HEK293 (cell line): ENCODE data around the gene ZSCAN10.
"Not testable (repeated sequence)": the region's sequence is repeated elsewhere in the genome, so short reads cannot be mapped to it uniquely, and the experiment has no call there.

Source experiments
- CTCF ChIA-PET: fragments of 350-600 bp; formaldehyde crosslinking; extraction: SDS; loops from one replicate; lab custom pipeline; 2021; ENCODE audit warnings: antibody characterized with exemption; lab: Yijun Ruan, JAX
- POLR2A ChIA-PET: fragments of 300-600 bp; formaldehyde crosslinking; extraction: SDS; loops from one replicate; lab custom pipeline; 2020; ENCODE audit warnings: antibody characterized with exemption, inconsistent platforms; lab: Yijun Ruan, JAX
- H3K27ac ChIP-seq: fragments of 200-500 bp; sonication (Bioruptor generic); 2 replicates; pipeline ENCODE4 v1.5.1; 2014; ENCODE audit warnings: low read depth, low read length, control low read depth, inconsistent platforms; ENCODE audit errors: extremely low read depth
- H3K36me3 ChIP-seq, 2 experiments: fragments of 200-500 bp in 1 of 2; sonication (Bioruptor generic) in 1 of 2; 1 replicate in 1 of 2; 2 replicates in 1 of 2; pipeline ENCODE4 v1.5.1; 2014 to 2017; ENCODE audit warnings: inconsistent platforms in 2 of 2, low read length in 2 of 2; ENCODE audit not compliant: control insufficient read depth in 2 of 2, insufficient read depth in 1 of 2
- H3K4me1 ChIP-seq: fragments of 200-500 bp; sonication (Bioruptor generic); 2 replicates; pipeline ENCODE4 v1.5.1; 2014; ENCODE audit warnings: mild to moderate bottlenecking, low read length, inconsistent platforms; ENCODE audit not compliant: control insufficient read depth, insufficient read depth
- H3K4me3 ChIP-seq: 2 replicates; pipeline ENCODE4 v1.5.1; 2011; ENCODE audit warnings: low read depth, mild to moderate bottlenecking, control low read depth, low read length, moderate library complexity
- H3K9me3 ChIP-seq: fragments of 200-500 bp; sonication (Bioruptor generic); 2 replicates; pipeline ENCODE4 v1.5.1; 2014; ENCODE audit warnings: low read depth, low read length, inconsistent platforms; ENCODE audit not compliant: control insufficient read depth, insufficient read depth
- EGR2 ChIP-seq: fragments of 450-650 bp; formaldehyde crosslinking; IDR thresholded peaks from 2 replicates; pipeline ENCODE4 v1.5.1; 2016; ENCODE audit warnings: low read depth, missing biosample characterization, missing genetic modification characterization
- MEIS1 ChIP-seq: sonication (generic); formaldehyde crosslinking; IDR thresholded peaks from 2 replicates; pipeline ENCODE4 v1.8.1; 2022; ENCODE audit warnings: missing genetic modification reagents, mild to moderate bottlenecking, borderline replicate concordance
- PRDM1 ChIP-seq: fragments of 450-650 bp; formaldehyde crosslinking; IDR thresholded peaks from 2 replicates; pipeline ENCODE4; 2016; ENCODE audit warnings: missing biosample characterization, missing genetic modification characterization
- SCRT1 ChIP-seq: fragments of 450-650 bp; formaldehyde crosslinking; IDR thresholded peaks from 2 replicates; pipeline ENCODE4 v1.5.1; 2016; ENCODE audit warnings: missing biosample characterization, missing genetic modification characterization, borderline replicate concordance
- ZBTB21 ChIP-seq: fragments of 450-650 bp; formaldehyde crosslinking; IDR thresholded peaks from 2 replicates; pipeline ENCODE4 v1.5.1; 2017; ENCODE audit warnings: missing biosample characterization, missing genetic modification characterization
- ZBTB48 ChIP-seq: fragments of 450-650 bp; formaldehyde crosslinking; IDR thresholded peaks from 2 replicates; pipeline ENCODE4 v1.5.1; 2016; ENCODE audit warnings: missing biosample characterization, missing genetic modification characterization
- ZBTB8A ChIP-seq: fragments of 450-650 bp; formaldehyde crosslinking; IDR thresholded peaks from 2 replicates; pipeline ENCODE4 v1.5.1; 2016; ENCODE audit warnings: missing biosample characterization, missing genetic modification characterization
- ZNF155 ChIP-seq: fragments of 450-650 bp; formaldehyde crosslinking; IDR thresholded peaks from 2 replicates; pipeline ENCODE4 v1.5.1; 2016; ENCODE audit warnings: missing biosample characterization, missing genetic modification characterization
- ZNF202 ChIP-seq: fragments of 450-650 bp; formaldehyde crosslinking; IDR thresholded peaks from 2 replicates; pipeline ENCODE4 v1.5.1; 2016; ENCODE audit warnings: missing biosample characterization, missing genetic modification characterization, borderline replicate concordance
- ZNF211 ChIP-seq: fragments of 450-650 bp; formaldehyde crosslinking; IDR thresholded peaks from 2 replicates; pipeline ENCODE4 v1.5.1; 2016; ENCODE audit warnings: low read depth, missing biosample characterization, missing genetic modification characterization
- ZNF555 ChIP-seq: fragments of 450-650 bp; formaldehyde crosslinking; conservative IDR thresholded peaks from 2 replicates; pipeline ENCODE4 v1.5.1; 2017; ENCODE audit warnings: missing biosample characterization, mild to moderate bottlenecking, missing genetic modification characterization, inconsistent platforms
- ZNF626 ChIP-seq: fragments of 450-650 bp; sonication (Bioruptor Pico); formaldehyde crosslinking; IDR thresholded peaks from 2 replicates; pipeline ENCODE4 v1.5.1; 2018; ENCODE audit warnings: missing biosample characterization, missing genetic modification characterization, inconsistent platforms
- ZNF629 ChIP-seq: fragments of 450-650 bp; formaldehyde crosslinking; IDR thresholded peaks from 2 replicates; pipeline ENCODE4 v1.5.1; 2017; ENCODE audit warnings: missing biosample characterization, missing genetic modification characterization
- ZNF791 ChIP-seq: fragments of 450-650 bp; formaldehyde crosslinking; IDR thresholded peaks from 2 replicates; pipeline ENCODE4 v1.5.1; 2016; ENCODE audit warnings: missing biosample characterization, missing genetic modification characterization
- TF ChIP-seq, protein P1 (sequence below): fragments of 450-650 bp; formaldehyde crosslinking; conservative IDR thresholded peaks from 2 replicates; pipeline ENCODE4 v1.5.1; 2016; ENCODE audit warnings: low read depth, missing biosample characterization, missing genetic modification characterization
- TF ChIP-seq, protein P2 (sequence below): fragments of 450-650 bp; formaldehyde crosslinking; IDR thresholded peaks from 2 replicates; pipeline ENCODE4 v1.5.1; 2016; ENCODE audit warnings: missing biosample characterization, missing genetic modification characterization
- TF ChIP-seq, protein P3 (sequence below): fragments of 450-650 bp; formaldehyde crosslinking; IDR thresholded peaks from 2 replicates; pipeline ENCODE4 v1.5.1; 2017; ENCODE audit warnings: missing biosample characterization, missing genetic modification characterization

The ZSCAN10 gene

DNA sequence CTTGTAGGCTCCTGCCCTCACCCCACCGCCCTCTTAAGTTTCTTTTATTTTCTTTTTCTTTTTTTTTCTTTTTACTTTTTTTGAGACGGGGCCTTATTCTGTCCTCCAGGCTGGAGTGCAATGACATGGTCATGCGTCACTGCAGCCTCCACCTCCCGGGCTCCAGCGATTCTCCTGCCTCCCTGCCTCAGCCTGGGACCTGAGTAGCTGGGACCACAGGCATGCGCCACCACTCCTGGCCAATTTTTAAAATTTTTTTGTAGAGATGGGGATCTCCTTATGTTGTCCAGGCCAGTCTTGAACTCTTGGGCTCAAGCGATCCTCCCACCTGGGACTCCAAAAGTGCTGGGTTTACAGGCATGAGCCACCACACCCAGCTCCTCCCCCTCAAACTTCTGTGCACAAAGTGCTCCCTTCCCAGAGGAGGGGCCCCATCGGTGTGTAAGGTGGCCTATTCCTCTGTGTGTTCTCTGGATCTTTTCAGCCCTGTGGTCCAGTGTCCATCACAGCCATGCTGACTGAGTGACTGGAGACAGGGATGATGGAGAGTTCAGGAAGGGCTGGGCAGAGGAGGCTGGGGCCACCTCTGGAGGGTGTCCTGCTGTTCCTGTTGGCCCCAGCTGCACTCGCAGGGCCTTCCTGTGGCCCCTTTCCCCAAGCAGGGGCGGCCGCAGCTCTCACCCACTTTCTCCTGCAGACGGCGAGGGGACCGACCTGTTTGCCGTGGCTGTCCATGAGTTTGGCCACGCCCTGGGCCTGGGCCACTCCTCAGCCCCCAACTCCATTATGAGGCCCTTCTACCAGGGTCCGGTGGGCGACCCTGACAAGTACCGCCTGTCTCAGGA lies 42.5 kb downstream of the ZSCAN10 start:
- Histone ChIP-seq H3K36me3 (peaks cover 0 to 21% of the 10 kb centered on the region in 2 experiments; a peak in 2 of 3 replicates), H3K9me3 (no peaks in the 10 kb centered on the region), H3K4me3 (no peak overlapping the region), H3K27ac (no peak overlapping the region), H3K4me1 (peaks cover 3% of the 10 kb centered on the region)
- CTCF ChIA-PET, result interaction anchor here (0.8 to 5.3 kb wide), 2 partner anchors 11 to 24 kb away, joined by 3 to 39 read pairs; no protein-coding TSS in a partner anchor
- POLR2A ChIA-PET, result interaction anchor here (0.6 to 1.1 kb wide), 4 partner anchors 9 to 78 kb away, joined by 3 to 9 read pairs (median 3); partner anchors contain the start of genes HCFC1R1, IL32 and ZNF213
- TF ChIP-seq PRDM1 (tag by site-specific recombination) (peak; percentile 27; the same call in 1 of the 2 replicates), EGR2 (tag by site-specific recombination) (peak; percentile 11; the same call in 1 of the 2 replicates), ZNF155 (tag by site-specific recombination) (no peak), ZNF791 (tag by site-specific recombination) (no peak)
- TF ChIP-seq, protein P1, sequence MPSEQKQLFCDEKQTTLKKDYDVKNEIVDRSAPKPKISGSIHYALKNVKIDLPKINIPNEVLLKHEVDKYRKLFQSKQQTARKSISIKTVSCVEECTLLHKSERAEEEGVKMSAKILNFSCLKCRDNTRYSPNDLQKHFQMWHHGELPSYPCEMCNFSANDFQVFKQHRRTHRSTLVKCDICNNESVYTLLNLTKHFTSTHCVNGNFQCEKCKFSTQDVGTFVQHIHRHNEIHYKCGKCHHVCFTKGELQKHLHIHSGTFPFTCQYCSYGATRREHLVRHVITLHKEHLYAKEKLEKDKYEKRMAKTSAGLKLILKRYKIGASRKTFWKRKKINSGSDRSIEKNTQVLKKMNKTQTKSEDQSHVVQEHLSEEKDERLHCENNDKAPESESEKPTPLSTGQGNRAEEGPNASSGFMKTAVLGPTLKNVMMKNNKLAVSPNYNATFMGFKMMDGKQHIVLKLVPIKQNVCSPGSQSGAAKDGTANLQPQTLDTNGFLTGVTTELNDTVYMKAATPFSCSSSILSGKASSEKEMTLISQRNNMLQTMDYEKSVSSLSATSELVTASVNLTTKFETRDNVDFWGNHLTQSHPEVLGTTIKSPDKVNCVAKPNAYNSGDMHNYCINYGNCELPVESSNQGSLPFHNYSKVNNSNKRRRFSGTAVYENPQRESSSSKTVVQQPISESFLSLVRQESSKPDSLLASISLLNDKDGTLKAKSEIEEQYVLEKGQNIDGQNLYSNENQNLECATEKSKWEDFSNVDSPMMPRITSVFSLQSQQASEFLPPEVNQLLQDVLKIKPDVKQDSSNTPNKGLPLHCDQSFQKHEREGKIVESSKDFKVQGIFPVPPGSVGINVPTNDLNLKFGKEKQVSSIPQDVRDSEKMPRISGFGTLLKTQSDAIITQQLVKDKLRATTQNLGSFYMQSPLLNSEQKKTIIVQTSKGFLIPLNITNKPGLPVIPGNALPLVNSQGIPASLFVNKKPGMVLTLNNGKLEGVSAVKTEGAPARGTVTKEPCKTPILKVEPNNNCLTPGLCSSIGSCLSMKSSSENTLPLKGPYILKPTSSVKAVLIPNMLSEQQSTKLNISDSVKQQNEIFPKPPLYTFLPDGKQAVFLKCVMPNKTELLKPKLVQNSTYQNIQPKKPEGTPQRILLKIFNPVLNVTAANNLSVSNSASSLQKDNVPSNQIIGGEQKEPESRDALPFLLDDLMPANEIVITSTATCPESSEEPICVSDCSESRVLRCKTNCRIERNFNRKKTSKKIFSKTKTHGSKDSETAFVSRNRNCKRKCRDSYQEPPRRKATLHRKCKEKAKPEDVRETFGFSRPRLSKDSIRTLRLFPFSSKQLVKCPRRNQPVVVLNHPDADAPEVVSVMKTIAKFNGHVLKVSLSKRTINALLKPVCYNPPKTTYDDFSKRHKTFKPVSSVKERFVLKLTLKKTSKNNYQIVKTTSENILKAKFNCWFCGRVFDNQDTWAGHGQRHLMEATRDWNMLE (tag by site-specific recombination), result no peak
- TF ChIP-seq, protein P2, sequence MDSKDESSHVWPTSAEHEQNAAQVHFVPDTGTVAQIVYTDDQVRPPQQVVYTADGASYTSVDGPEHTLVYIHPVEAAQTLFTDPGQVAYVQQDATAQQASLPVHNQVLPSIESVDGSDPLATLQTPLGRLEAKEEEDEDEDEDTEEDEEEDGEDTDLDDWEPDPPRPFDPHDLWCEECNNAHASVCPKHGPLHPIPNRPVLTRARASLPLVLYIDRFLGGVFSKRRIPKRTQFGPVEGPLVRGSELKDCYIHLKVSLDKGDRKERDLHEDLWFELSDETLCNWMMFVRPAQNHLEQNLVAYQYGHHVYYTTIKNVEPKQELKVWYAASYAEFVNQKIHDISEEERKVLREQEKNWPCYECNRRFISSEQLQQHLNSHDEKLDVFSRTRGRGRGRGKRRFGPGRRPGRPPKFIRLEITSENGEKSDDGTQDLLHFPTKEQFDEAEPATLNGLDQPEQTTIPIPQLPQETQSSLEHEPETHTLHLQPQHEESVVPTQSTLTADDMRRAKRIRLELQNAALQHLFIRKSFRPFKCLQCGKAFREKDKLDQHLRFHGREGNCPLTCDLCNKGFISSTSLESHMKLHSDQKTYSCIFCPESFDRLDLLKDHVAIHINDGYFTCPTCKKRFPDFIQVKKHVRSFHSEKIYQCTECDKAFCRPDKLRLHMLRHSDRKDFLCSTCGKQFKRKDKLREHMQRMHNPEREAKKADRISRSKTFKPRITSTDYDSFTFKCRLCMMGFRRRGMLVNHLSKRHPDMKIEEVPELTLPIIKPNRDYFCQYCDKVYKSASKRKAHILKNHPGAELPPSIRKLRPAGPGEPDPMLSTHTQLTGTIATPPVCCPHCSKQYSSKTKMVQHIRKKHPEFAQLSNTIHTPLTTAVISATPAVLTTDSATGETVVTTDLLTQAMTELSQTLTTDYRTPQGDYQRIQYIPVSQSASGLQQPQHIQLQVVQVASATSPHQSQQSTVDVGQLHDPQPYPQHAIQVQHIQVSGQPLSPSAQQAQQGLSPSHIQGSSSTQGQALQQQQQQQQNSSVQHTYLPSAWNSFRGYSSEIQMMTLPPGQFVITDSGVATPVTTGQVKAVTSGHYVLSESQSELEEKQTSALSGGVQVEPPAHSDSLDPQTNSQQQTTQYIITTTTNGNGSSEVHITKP, result peak; percentile 39

DNA sequence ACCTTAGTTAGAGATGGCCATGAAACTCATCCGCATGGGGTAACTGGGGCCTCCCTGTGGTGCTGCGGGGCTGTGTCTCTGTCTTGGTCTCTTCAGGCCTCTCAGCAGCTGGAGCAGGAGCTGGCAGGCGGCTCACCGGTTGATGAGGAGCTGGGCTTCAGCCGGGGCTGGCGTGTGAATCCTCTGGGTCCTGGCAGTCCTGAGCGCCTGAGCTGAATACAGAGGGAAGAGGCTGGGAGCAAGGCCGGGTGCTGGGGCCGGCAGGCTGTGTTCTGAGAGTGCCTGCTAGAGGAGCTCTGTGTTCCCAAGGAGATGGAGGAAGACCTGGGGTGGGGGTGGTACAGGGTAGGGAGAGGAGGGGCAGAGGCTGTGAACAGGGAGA lies 43.4 kb downstream of the ZSCAN10 start:
- H3K36me3 ChIP-seq, result peaks cover 0 to 21% of the 10 kb centered on the region in 2 experiments; a peak in 2 of 3 replicates
- not testable (repeated sequence) for H3K27ac ChIP-seq, H3K4me3 ChIP-seq, H3K9me3 ChIP-seq, H3K4me1 ChIP-seq
- ChIA-PET CTCF (interaction anchor here (0.6 to 5.3 kb wide), 4 partner anchors 8 to 74 kb away, joined by 3 to 39 read pairs (median 6); no protein-coding TSS in a partner anchor), POLR2A (interaction anchor here (0.6 to 1.1 kb wide), 2 partner anchors 10 to 79 kb away, joined by 3 to 9 read pairs; partner anchors contain the start of genes IL32 and ZNF213)

DNA sequence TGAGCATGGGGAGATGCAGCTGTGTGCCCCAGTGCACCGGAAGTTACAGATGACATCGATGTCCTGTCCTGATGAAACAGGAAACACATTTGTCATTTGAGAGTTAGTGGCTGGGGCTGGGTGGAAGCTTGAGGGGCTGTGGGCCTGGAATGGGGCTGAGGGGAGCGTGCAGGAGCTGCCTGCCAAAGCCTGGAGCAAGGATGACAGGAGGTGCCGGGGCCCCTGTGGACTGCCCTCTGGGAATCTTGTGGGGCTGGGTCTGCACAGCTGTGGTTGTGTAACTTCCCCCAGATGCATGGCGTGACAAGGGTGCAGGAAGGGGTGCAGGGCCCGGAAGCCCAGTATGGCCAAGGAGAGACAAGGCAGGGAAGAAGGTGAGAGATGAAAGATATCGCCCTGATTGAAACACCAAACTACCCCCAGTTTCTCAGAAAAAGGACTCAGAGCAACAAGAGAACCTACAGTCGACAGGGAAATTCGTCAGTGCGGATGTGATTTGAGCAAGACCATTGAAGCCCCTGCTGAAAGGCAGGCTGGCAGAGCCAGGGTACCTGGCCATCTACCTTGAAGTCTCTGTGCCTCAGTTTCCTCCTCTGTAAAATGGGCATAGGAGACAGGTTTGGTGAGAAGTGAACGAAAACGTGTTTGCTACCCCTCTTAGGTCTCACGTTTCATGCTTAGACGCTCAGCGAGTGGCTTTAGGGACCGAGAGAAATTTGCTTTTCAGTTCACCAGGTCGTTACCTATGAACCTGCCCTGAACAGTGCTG lies 43.9 kb downstream of the ZSCAN10 start:
- H3K27ac ChIP-seq, result no peak overlapping the region
- peaks cover 3% of the 10 kb centered on the region for H3K4me1 ChIP-seq
- H3K9me3 ChIP-seq, result no peaks in the 10 kb centered on the region
- POLR2A ChIA-PET, result interaction anchor here (0.6 kb wide), 1 partner anchor 80 kb away, joined by 9 read pairs; the partner anchor contains the start of gene ZNF213
- H3K4me3 ChIP-seq, result no peak overlapping the region
- CTCF ChIA-PET, result interaction anchor here (0.6 to 1.1 kb wide), 2 partner anchors 7 to 75 kb away, joined by 5 to 6 read pairs; no protein-coding TSS in a partner anchor
- H3K36me3 ChIP-seq, result peaks cover 0 to 21% of the 10 kb centered on the region in 2 experiments; a peak in 2 of 3 replicates
- TF ChIP-seq ZBTB48 (no peak), MEIS1 (no peak), ZNF629 (tag by site-specific recombination) (0 out of 2 replicates have a peak, but pooled peaks have one; percentile 18), ZBTB21 (tag by site-specific recombination) (peak; percentile 31; the same call in 1 of the 2 replicates), ZNF626 (no peak), ZNF555 (tag by site-specific recombination) (no peak), ZBTB8A (tag by site-specific recombination) (0 out of 2 replicates have a peak, but pooled peaks have one; percentile 18), ZNF211 (tag by site-specific recombination) (no peak), SCRT1 (tag by site-specific recombination) (no peak), ZNF202 (tag by site-specific recombination) (no peak)
- TF ChIP-seq, protein P3, sequence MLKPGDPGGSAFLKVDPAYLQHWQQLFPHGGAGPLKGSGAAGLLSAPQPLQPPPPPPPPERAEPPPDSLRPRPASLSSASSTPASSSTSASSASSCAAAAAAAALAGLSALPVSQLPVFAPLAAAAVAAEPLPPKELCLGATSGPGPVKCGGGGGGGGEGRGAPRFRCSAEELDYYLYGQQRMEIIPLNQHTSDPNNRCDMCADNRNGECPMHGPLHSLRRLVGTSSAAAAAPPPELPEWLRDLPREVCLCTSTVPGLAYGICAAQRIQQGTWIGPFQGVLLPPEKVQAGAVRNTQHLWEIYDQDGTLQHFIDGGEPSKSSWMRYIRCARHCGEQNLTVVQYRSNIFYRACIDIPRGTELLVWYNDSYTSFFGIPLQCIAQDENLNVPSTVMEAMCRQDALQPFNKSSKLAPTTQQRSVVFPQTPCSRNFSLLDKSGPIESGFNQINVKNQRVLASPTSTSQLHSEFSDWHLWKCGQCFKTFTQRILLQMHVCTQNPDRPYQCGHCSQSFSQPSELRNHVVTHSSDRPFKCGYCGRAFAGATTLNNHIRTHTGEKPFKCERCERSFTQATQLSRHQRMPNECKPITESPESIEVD, result no peak
